Pons (tissue), 1 donor: ENCODE data around the gene KCNH3.
"Not testable (repeated sequence)": the region's sequence is repeated elsewhere in the genome, so short reads cannot be mapped to it uniquely, and the experiment has no call there.

Source experiments
- DNase-seq: peaks from one replicate; pipeline ENCODE4 v3.0.0-alpha.2; 2016; ENCODE audit warnings: low spot score

KCNH3 gene

GRCh38 chr12:49538510-49539403, at the start of gene KCNH3:
Gene KCNH3, plus strand, starts transcription at chr12:49539030. Its CDS starts 387 bp downstream, at chr12:49539417.
- DNase-seq, result peak; percentile 35

GRCh38 chr12:49489154-49489553, 49.7 kb upstream of the KCNH3 start:
- no peak for DNase-seq

DNA sequence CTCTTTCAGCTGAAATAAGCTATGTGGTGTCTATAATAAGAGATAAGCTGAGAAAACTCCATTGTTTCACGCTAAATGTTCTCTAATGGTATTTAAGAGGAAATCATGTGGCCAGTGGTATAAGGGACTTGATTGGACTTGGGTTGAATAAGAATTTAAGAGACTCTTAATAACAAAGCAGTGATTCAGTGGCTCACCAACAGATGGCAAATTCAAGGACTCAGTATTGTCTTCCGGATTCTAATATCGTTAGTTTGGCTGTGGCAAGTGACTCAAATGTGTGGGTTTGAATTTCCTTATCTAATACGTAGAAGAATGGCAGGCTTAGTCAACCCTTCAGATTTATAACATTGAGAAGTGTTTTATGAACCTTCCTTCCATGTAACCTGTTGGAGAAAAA, 49.1 kb upstream of the KCNH3 start:
- peak; percentile 14 for DNase-seq

DNA sequence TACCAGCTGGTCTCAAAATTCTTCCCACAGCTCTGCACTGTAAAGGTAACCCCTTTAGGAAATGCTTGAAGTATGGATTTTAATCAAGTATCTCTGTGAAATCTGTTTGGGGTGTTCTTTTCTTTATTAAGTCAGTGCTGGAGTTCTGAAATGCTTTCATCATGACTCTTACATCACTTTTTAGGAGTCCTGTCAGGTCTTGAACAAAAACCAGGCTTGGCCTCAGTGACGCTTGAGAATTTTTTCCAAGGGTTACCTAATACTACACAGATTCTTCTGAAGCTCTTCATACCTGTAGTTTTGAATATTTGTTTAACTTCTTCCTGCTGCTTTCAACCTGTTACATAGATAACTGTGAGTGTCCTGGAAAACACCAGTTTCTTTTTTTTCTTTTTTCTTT, 47.0 kb upstream of the KCNH3 start:
- no peak for DNase-seq

DNA sequence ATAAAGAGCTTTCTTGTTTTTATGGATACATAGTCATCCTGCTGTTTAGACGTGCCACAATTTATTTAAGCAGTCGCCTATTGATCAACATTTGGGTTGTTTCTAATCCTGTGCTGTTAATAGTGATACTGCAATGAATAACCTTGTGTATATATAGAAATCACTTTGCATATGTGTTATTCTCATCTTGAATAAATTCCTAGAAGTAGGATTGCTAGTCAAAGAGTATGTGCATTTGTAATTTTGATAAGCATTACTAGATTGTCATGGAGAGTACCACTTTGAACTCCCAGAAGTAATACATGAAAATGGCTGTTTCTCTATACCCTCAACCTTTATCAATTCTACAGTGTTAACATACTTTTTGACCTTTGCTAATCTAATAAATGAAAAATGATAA, 44.9 kb upstream of the KCNH3 start:
- DNase-seq, result no peak

- peak; percentile 60 for DNase-seq
Observed at GRCh38 chr12:49496417-49497360, 42.1 kb upstream of the KCNH3 start.

DNA sequence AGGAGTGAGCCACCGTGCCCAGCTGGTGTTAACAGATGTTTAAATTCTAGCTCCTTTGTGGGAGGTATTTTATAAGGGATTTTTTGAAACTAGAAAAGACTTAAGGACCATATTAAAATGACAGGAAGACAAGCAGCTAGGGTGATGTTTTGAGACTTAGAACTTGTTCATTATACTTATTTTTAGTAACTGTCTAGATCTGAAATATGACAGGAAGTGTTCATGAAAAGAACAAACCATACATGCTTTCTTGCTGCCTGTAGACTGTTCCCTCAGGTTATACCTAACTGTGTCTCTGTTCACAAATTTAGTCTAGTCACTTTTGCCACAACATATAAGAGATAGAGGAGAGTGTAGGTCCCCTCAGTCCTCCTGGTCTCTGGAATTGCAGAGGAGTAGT, 36.9 kb upstream of the KCNH3 start:
- DNase-seq, result no peak

DNA sequence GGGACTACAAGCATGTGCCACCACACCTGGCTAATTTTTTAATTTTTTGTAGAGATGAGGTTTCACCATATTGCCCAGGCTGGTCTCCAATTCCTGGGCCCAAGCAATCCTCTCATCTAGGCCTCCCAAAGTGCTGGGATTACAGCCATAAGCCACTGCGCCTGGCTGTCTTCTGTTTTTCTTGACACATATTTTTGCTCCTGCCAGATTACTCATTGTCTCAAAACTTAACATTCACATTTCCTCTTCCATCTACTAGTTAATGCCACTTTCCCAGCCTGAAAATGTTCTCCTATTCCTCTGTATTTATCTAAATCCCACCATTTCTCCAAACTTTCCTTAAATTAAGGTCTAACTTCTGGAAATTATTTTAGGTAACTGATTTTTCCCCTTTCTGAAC, 36.2 kb upstream of the KCNH3 start:
- no peak for DNase-seq

- DNase-seq, result no peak
Observed at GRCh38 chr12:49503674-49504180, 35.1 kb upstream of the KCNH3 start.

DNA sequence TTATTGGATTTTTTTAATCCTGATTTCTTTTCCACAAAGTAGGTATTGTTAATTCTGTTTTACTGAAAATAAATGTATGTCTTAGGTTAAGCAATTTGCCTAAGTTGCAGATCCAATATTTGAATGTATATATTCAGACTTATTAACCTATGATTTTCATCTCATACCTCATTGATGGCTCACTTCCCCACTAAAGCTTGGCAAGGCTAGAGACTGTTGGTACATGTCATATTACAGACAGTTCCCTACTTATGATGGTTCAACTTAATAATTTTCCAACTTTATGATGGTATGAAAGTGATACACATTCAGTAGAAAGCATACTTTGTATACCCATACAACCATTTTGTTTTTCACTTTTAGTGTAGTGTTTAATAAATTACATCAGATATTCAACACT, 33.2 kb upstream of the KCNH3 start:
- no peak for DNase-seq

DNA sequence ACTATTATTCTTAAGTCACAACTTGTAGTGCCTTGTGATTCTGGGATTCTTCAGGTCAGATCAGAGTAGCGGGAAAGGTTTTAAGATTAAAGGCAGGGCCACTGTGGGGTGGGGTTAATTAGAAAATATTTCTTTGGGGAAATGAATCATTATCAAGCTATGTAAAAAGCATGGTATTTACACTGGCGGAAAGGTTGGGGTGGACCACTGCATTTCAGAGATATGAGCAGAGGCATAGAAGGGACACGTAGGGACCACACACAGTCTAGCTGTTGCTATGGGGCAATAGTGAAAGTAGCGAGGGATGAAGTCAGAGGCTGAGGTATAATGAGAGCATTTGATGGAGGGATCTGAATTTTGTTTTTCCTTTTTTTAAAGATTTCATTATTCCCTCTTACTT, 31.7 kb upstream of the KCNH3 start:
- no peak for DNase-seq

DNA sequence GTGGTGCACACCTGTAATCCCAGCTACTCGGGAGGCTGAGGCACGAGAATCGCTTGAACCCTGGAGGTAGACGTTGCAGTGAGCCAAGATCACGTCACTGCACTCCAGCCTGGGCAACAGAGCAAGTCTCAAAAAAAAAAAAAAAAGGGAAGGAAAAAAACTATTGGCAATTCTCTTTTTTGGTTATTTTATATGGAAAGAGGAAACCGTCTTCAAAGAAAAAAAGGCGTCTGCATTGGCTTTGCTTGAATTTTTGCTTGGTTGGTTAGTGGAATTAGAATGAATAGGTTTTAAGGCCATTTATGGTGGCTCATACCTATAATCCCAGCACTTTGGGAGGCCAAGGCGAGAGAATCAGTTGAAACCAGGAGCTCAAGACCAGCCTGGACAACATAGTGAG, 29.1 kb upstream of the KCNH3 start:
- not testable (repeated sequence) for DNase-seq

- DNase-seq, result no peak
Observed at GRCh38 chr12:49511410-49511809, 27.4 kb upstream of the KCNH3 start.

GRCh38 chr12:49512546-49512945, 26.3 kb upstream of the KCNH3 start:
- no peak for DNase-seq

DNA sequence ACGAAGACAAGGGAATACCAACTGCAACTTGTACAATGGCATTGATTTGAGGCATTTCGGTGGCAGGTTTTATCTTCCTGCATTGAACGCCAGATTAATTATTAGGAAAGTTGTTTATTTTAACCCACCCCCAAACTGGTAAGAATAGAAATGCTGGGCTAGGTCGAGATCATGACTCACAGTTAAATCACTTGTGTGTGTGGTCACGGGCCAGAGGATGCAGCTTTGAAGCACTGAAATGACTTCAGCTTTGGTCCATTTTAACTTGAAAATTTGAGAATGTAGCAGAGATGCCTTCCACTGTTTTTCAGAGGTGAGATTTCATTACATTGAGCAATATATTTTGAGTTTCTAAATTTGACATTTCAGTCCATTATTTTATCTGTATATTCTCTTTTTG, 23.6 kb upstream of the KCNH3 start:
- DNase-seq, result no peak

- no peak for DNase-seq
Observed at GRCh38 chr12:49518914-49519573, 19.8 kb upstream of the KCNH3 start.

- DNase-seq, result no peak
Observed at GRCh38 chr12:49519574-49519936, 19.3 kb upstream of the KCNH3 start.

- DNase-seq, result no peak
Observed at GRCh38 chr12:49521389-49521788, 17.4 kb upstream of the KCNH3 start.

DNA sequence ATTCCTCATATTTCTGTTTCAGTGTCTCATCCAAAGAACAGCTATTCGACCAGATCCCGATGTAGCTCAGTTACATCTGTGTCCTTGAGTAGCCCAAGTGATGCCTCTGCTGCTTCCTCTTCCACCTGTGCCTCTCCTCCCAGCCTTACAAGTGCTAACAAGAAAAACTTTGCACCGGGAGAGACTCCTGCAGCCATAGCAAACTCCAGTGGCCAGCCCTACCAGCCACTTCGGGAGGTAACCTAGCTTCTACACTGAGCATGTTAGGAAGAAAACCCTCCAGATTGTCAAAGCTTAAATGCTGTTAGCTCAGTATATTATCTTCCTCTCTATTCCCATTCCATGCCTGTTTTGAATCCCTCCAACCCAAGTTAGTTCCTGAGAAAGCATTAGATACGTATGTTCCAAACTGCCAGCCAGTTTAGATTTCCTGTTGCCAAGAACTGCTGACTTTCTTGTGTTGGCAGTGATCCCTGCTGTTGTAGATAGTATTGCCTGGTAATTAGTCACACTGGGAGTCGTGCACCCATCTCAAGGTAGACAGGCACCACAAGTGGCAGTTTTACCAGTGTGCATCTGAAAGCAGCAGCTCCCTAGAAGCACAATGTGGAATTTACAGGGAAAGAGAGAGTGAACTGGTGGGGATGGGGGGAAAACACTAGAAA, 14.0 kb upstream of the KCNH3 start:
- DNase-seq, result no peak

DNA sequence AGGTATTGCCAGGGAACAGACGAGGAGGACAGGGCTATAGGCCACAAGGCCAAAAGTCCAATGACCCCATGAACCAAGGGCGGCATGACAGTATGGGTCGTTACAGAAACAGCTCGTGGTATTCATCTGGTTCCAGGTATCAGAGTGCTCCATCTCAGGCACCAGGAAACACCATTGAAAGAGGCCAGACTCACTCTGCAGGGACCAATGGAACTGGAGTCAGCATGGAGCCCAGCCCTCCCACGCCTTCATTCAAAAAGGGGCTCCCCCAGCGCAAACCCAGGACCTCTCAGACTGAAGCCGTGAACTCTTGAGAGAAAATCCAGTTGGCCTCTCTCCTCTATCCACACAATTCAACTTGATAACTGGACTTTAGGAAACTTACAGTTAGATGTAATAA, 12.9 kb upstream of the KCNH3 start:
- DNase-seq, result no peak

DNA sequence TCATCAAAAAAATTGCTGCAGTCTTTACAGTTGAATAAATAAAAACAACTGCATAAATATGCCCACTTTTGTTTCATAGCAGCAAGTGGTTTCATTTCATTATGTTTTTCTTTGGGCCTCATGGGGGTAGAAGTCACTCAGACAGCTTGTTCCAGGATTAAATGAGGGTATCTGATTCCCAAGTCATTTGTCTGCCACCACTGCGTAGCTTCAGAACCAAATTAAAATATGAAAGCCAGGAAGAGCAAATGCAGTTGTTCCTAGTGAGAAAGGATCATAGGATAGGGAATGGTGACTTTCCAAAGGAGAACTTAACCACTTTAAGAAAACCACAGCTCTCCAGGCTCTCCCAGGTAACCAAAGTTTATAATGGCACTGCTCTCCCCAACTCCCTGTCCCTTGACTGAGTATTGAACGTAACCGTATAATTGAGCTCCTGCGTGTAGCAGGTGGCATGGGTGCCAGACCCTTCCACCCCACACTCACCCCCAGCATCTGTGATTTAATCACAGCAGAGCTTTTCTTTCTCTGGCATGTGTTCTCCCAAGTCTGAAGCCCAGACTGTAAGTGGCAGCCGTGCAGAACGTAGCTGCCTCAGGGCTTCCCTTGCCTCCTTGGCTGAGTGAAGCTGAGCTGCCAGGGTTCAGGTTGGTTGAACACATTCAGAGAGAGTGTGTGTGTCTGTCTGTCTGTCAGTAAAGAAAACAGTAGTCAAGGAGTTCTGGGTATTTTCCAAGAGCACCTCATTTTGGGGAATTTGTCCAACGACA, 11.3 kb upstream of the KCNH3 start:
- DNase-seq, result no peak
